ENCODE measurements around the gene MMP25.
A peak's percentile ranks its signal among the peaks of the same experiment; 100 is the strongest.

The MMP25 gene

GRCh38 chr16:3089717-3090592 lies 43.6 kb downstream of the MMP25 start:
- Histone ChIP-seq H3K4me3 (replicated peaks; ENCODE audit: low read depth, low read length) (no peak overlapping the region), H3K27me3 (replicated peaks; ENCODE audit: control insufficient read depth, insufficient read depth, low read length) (no peaks in the 10 kb centered on the region), H3K36me3 (ENCODE audit: control insufficient read depth, insufficient read depth, low read length) (no peaks in the 10 kb centered on the region)
- TF ChIP-seq CTCF (IDR thresholded peaks at IDR 0.05; ENCODE audit: insufficient read depth, low read length, poor library complexity, severe bottlenecking): no peak
- no peak for DNase-seq (ENCODE audit: extremely low read depth, insufficient read length)

- Histone ChIP-seq H3K36me3 (ENCODE audit: control insufficient read depth, insufficient read depth, low read length) (no peaks in the 10 kb centered on the region), H3K27me3 (replicated peaks; ENCODE audit: control insufficient read depth, insufficient read depth, low read length) (no peaks in the 10 kb centered on the region), H3K4me3 (replicated peaks; ENCODE audit: low read depth, low read length) (no peak overlapping the region)
- DNase-seq (ENCODE audit: extremely low read depth, insufficient read length): no peak
- no peak for TF ChIP-seq CTCF (IDR thresholded peaks at IDR 0.05; ENCODE audit: insufficient read depth, low read length, poor library complexity, severe bottlenecking)
Observed at GRCh38 chr16:3091551-3091950, 45.2 kb downstream of the MMP25 start.

- Histone ChIP-seq H3K4me3 (replicated peaks; ENCODE audit: low read depth, low read length) (no peak overlapping the region), H3K36me3 (ENCODE audit: control insufficient read depth, insufficient read depth, low read length) (no peaks in the 10 kb centered on the region), H3K27me3 (replicated peaks; ENCODE audit: control insufficient read depth, insufficient read depth, low read length) (no peaks in the 10 kb centered on the region)
- no peak for DNase-seq (ENCODE audit: extremely low read depth, insufficient read length)
- TF ChIP-seq CTCF (IDR thresholded peaks at IDR 0.05; ENCODE audit: insufficient read depth, low read length, poor library complexity, severe bottlenecking): no peak
Observed at GRCh38 chr16:3092501-3092941, 46.2 kb downstream of the MMP25 start.

- DNase-seq (ENCODE audit: extremely low read depth, insufficient read length): no peak
Observed at GRCh38 chr16:3094289-3095027, 48.1 kb downstream of the MMP25 start.

GRCh38 chr16:3095869-3096268 lies 49.5 kb downstream of the MMP25 start:
- peak; percentile 67 for TF ChIP-seq CTCF (IDR thresholded peaks at IDR 0.05; ENCODE audit: insufficient read depth, low read length, poor library complexity, severe bottlenecking)
- no peaks in the 10 kb centered on the region for H3K36me3 ChIP-seq (ENCODE audit: control insufficient read depth, insufficient read depth, low read length)
- DNase-seq (ENCODE audit: extremely low read depth, insufficient read length): peak; percentile 59
- no peaks in the 10 kb centered on the region for H3K27me3 ChIP-seq (replicated peaks; ENCODE audit: control insufficient read depth, insufficient read depth, low read length)
- no peak overlapping the region for H3K4me3 ChIP-seq (replicated peaks; ENCODE audit: low read depth, low read length)

More at GRCh38 chr16:3094289-3095027, 48.1 kb downstream of the MMP25 start:
- Histone ChIP-seq H3K27me3 (replicated peaks; ENCODE audit: control insufficient read depth, insufficient read depth, low read length) (no peaks in the 10 kb centered on the region), H3K36me3 (ENCODE audit: control insufficient read depth, insufficient read depth, low read length) (no peaks in the 10 kb centered on the region), H3K4me3 (replicated peaks; ENCODE audit: low read depth, low read length) (no peak overlapping the region)
- TF ChIP-seq CTCF (IDR thresholded peaks at IDR 0.05; ENCODE audit: insufficient read depth, low read length, poor library complexity, severe bottlenecking): peak; percentile 77

All from GM06990 (cell line).